K562 (cell line): ENCODE measurements around the gene C1orf50. TPM values are rescaled to one million over a fixed set of nuclear protein-coding genes. Genes with fewer than 3 reads are reported as not detected.
A peak's percentile ranks its signal among the peaks of the same experiment; 100 is the strongest.

Experiments used
- BDP1 ChIP-seq: IDR thresholded peaks from 3 replicates; pipeline ENCODE4 v1.6.1; 2011; ENCODE audit not compliant: insufficient read length, insufficient read depth
- BRF1 ChIP-seq: IDR thresholded peaks from 3 replicates; pipeline ENCODE4 v1.6.1; 2011; ENCODE audit warnings: borderline replicate concordance, mild to moderate bottlenecking; ENCODE audit not compliant: insufficient read length; ENCODE audit errors: extremely low read depth
- CREB3L1 ChIP-seq: fragments of 450-650 bp; IDR thresholded peaks from 2 replicates; pipeline ENCODE4 v1.6.1; 2014; ENCODE audit warnings: low read depth, mild to moderate bottlenecking, moderate library complexity, borderline replicate concordance
- HDAC8 ChIP-seq: fragments of 450-650 bp; IDR thresholded peaks from 2 replicates; pipeline ENCODE4 v1.6.1; 2016; ENCODE audit warnings: mild to moderate bottlenecking, missing genetic modification characterization, moderate library complexity, missing compliant biosample characterization
- TOE1 ChIP-seq, 2 experiments: fragments of 450-650 bp in 1 of 2; sonication (generic) in 1 of 2; formaldehyde crosslinking in 1 of 2; IDR thresholded peaks; 2 replicates each; pipeline versions ENCODE4 v1.7.1 to v1.8.0; 2016 to 2022; ENCODE audit warnings: borderline replicate concordance in 2 of 2, mild to moderate bottlenecking in 2 of 2, antibody characterized with exemption in 1 of 2, inconsistent platforms in 1 of 2, low read depth in 1 of 2, missing genetic modification reagents in 1 of 2, moderate library complexity in 1 of 2
- ZNF12 ChIP-seq: sonication (generic); formaldehyde crosslinking; IDR thresholded peaks from 2 replicates; pipeline ENCODE4 v1.4.0; 2020; ENCODE audit warnings: mild to moderate bottlenecking, missing genetic modification reagents
- polyA plus RNA-seq, 8 experiments: library from polyadenylated mRNA; depleted of rRNA in 4 of 8; stranded (reverse) in 5 of 8; unstranded in 3 of 8; fragments of >200 nt; fragmentation: Nextera tagmentation in 2 of 8; fragmentation: Illumina TruSeq in 1 of 8; extraction: Ambion mirVana in 2 of 8; extraction: Trizol in 1 of 8; gene quantifications; 2 replicates each; pipeline versions ENCODE4 v1.2.1 to v1.2.3, GENCODE V29; 2011 to 2014; ENCODE audit warnings: inconsistent platforms in 1 of 8, missing spikeins in 1 of 8
- total RNA-seq, 7 experiments: library from RNA; depleted of rRNA in 6 of 7; stranded (reverse); fragments of >200 nt in 6 of 7; fragmentation: Illumina TruSeq in 2 of 7; extraction: Trizol in 2 of 7; gene quantifications; 2 replicates each; pipeline versions ENCODE4 v1.2.1 to v1.2.3, GENCODE V29; 2011 to 2021; ENCODE audit warnings: low replicate concordance in 1 of 7

C1orf50 gene
- total and polyA plus RNA-seq, 9 of the 15 experiments (the other 6 are each of a cell fraction or from before 2014, with no cell fraction given): 0.55 to 13.9 (median 5.2) TPM

GRCh38 chr1:42765832-42766740, 963 bp upstream of the C1orf50 start (continued):
- TF ChIP-seq TOE1 (IDR thresholded peaks at IDR 0.05; ENCODE audit: borderline replicate concordance) (peak; percentile 66; the same call in 1 of the 2 replicates), TOE1 (CRISPR knock-in tag; IDR thresholded peaks at IDR 0.05; ENCODE audit: borderline replicate concordance, low read depth) (no peak), BDP1 (no peak), CREB3L1 (peak; percentile 86), HDAC8 (tag) (0 out of 2 replicates have a peak, but pooled peaks have one; percentile 49), BRF1 (no peak), ZNF12 (CRISPR knock-in tag) (0 out of 2 replicates have a peak, but pooled peaks have one; percentile 20)
